Type B pancreatic cell (in vitro differentiated cells): ENCODE measurements around the gene BICDL2. TPM values are rescaled to one million over a fixed set of nuclear protein-coding genes. Genes with fewer than 3 reads are reported as not detected.

Experiments
- DNase-seq: peaks from one replicate; pipeline ENCODE4 v3.0.0; 2021; ENCODE audit warnings: mixed read lengths; ENCODE audit not compliant: unreplicated experiment; ENCODE audit errors: extremely low spot score
- H3K27ac Mint-ChIP-seq: 2 replicates; pipeline ENCODE4 v1.8.0; 2021; ENCODE audit warnings: mild to moderate bottlenecking, mixed read lengths
- H3K27me3 Mint-ChIP-seq: 2 replicates; pipeline ENCODE4 v1.8.0; 2021; ENCODE audit warnings: mixed read lengths
- H3K36me3 Mint-ChIP-seq: 2 replicates; pipeline ENCODE4 v1.8.0; 2021; ENCODE audit warnings: mixed read lengths
- H3K4me1 Mint-ChIP-seq: one replicate; pipeline ENCODE4 v1.8.0; 2021; ENCODE audit warnings: mixed read lengths; ENCODE audit not compliant: unreplicated experiment
- H3K4me3 Mint-ChIP-seq: 2 replicates; pipeline ENCODE4 v1.8.0; 2021; ENCODE audit warnings: mild to moderate bottlenecking, mixed read lengths
- H3K9me3 Mint-ChIP-seq: 2 replicates; pipeline ENCODE4 v1.8.0; 2021; ENCODE audit warnings: mixed read lengths
- total RNA-seq: library from RNA; stranded (reverse); gene quantifications from 2 replicates; pipeline ENCODE4 v1.2.1, GENCODE V29; 2021; ENCODE audit warnings: low replicate concordance
- TF ChIP-seq, protein P1 (sequence below): fragments of 200-600 bp; sonication (generic); conservative IDR thresholded peaks from 2 replicates; pipeline ENCODE4 v1.5.0; 2021; ENCODE audit warnings: antibody characterized with exemption, mild to moderate bottlenecking

The BICDL2 gene
- total RNA-seq, 1 donor from 2014 or later = 15.2 TPM

GRCh38 chr16:3042376-3042775 is 5.6 kb upstream of the BICDL2 start:
- no peak for DNase-seq
- Mint-ChIP-seq H3K36me3 (no peaks in the 10 kb centered on the region), H3K4me3 (no peak overlapping the region), H3K4me1 (peaks cover 4% of the 10 kb centered on the region), H3K27ac (no peak overlapping the region), H3K27me3 (peaks cover 82% of the 10 kb centered on the region), H3K9me3 (no peaks in the 10 kb centered on the region)
- TF ChIP-seq, protein P1, sequence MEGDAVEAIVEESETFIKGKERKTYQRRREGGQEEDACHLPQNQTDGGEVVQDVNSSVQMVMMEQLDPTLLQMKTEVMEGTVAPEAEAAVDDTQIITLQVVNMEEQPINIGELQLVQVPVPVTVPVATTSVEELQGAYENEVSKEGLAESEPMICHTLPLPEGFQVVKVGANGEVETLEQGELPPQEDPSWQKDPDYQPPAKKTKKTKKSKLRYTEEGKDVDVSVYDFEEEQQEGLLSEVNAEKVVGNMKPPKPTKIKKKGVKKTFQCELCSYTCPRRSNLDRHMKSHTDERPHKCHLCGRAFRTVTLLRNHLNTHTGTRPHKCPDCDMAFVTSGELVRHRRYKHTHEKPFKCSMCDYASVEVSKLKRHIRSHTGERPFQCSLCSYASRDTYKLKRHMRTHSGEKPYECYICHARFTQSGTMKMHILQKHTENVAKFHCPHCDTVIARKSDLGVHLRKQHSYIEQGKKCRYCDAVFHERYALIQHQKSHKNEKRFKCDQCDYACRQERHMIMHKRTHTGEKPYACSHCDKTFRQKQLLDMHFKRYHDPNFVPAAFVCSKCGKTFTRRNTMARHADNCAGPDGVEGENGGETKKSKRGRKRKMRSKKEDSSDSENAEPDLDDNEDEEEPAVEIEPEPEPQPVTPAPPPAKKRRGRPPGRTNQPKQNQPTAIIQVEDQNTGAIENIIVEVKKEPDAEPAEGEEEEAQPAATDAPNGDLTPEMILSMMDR = no peak

GRCh38 chr16:3038896-3039295 is 2.2 kb upstream of the BICDL2 start:
- TF ChIP-seq, protein P1 = no peak
- Mint-ChIP-seq H3K27me3 (peaks cover 84% of the 10 kb centered on the region), H3K4me1 (no peaks in the 10 kb centered on the region), H3K36me3 (no peaks in the 10 kb centered on the region), H3K9me3 (no peaks in the 10 kb centered on the region), H3K27ac (no peak overlapping the region), H3K4me3 (no peak overlapping the region)
- no peak for DNase-seq

DNA sequence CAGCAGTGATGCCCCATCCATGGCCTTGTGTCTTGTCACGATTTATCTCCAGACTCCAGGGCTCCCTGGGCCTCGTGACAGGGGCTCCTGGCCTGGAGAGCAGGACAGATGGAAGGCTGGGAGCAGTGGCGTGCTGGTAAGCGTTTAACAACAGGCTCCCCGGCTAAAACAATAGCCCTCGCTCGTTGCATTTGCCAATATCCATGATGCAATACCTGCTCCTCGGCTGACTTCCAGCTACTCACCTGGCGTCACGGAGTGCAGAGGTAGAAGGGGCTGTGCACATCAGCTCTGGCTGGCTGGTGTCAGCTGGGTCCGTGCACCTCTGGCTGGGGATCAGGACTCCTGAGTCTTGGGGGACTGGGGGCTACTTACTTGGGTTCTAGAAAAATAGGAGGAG is 1.5 kb upstream of the BICDL2 start:
- no peaks in the 10 kb centered on the region for H3K9me3 Mint-ChIP-seq
- H3K27ac Mint-ChIP-seq = no peak overlapping the region
- H3K27me3 Mint-ChIP-seq = peaks cover 84% of the 10 kb centered on the region
- TF ChIP-seq, protein P1 = no peak
- no peak for DNase-seq
- no peaks in the 10 kb centered on the region for H3K36me3 Mint-ChIP-seq
- no peaks in the 10 kb centered on the region for H3K4me1 Mint-ChIP-seq
- H3K4me3 Mint-ChIP-seq = no peak overlapping the region

- no peak for DNase-seq
- Mint-ChIP-seq H3K9me3 (no peaks in the 10 kb centered on the region), H3K4me1 (peaks cover 7% of the 10 kb centered on the region), H3K27ac (no peak overlapping the region), H3K36me3 (no peaks in the 10 kb centered on the region), H3K4me3 (peak overlapping the region; percentile 76), H3K27me3 (peaks cover 80% of the 10 kb centered on the region)
- TF ChIP-seq, protein P1 = no peak
Observed at GRCh38 chr16:3035972-3036725, 595 bp downstream of the BICDL2 start.

GRCh38 chr16:3035289-3035971 is 1.3 kb downstream of the BICDL2 start:
- TF ChIP-seq, protein P1 = no peak
- Mint-ChIP-seq H3K9me3 (no peaks in the 10 kb centered on the region), H3K4me1 (peaks cover 7% of the 10 kb centered on the region), H3K27me3 (peaks cover 74% of the 10 kb centered on the region), H3K36me3 (no peaks in the 10 kb centered on the region), H3K4me3 (peak overlapping the region; percentile 76), H3K27ac (no peak overlapping the region)
- DNase-seq = no peak
